Activated T-helper 1 cell treated with anti-CD3 and anti-CD28 coated beads, Interleukin-2, amount 50 U/mL, for 16 hours (primary cell): ENCODE data around the gene TCF12.
"Not testable (repeated sequence)": the region's sequence is repeated elsewhere in the genome, so short reads cannot be mapped to it uniquely, and the experiment has no call there.

ENCODE experiments used
- DNase-seq, 2 donors: peaks; one replicate each; pipeline ENCODE4 v3.0.0-alpha.2; 2020; ENCODE audit warnings: low read depth in 1 of 2, low spot score in 1 of 2

The TCF12 gene

GRCh38 chr15:57090496-57090859, 172.0 kb downstream of the TCF12 start:
- DNase-seq, result no peak

- DNase-seq, result no peak
Measured at GRCh38 chr15:57091636-57092035, 173.2 kb downstream of the TCF12 start.

- DNase-seq, result no peak
Measured at GRCh38 chr15:57092252-57092651, 173.8 kb downstream of the TCF12 start.

- no peak for DNase-seq
Measured at GRCh38 chr15:57094321-57095257, 176.1 kb downstream of the TCF12 start.

GRCh38 chr15:57095896-57096295, 177.5 kb downstream of the TCF12 start:
- no peak for DNase-seq

GRCh38 chr15:57097246-57097645, 178.8 kb downstream of the TCF12 start:
- no peak for DNase-seq

GRCh38 chr15:57097919-57098543, 179.6 kb downstream of the TCF12 start:
- DNase-seq, result not testable (repeated sequence)

GRCh38 chr15:57098896-57099295, 180.5 kb downstream of the TCF12 start:
- DNase-seq, result no peak

GRCh38 chr15:57100136-57100539, 181.7 kb downstream of the TCF12 start:
- no peak for DNase-seq

GRCh38 chr15:57102858-57103257, 184.4 kb downstream of the TCF12 start:
- DNase-seq, result no peak

GRCh38 chr15:57108296-57108695, 189.9 kb downstream of the TCF12 start:
- no peak for DNase-seq

GRCh38 chr15:57109005-57109404, 190.6 kb downstream of the TCF12 start:
- no peak for DNase-seq

GRCh38 chr15:57111002-57111401, 192.6 kb downstream of the TCF12 start:
- no peak for DNase-seq

- DNase-seq, result no peak
Measured at GRCh38 chr15:57112178-57112577, 193.7 kb downstream of the TCF12 start.

GRCh38 chr15:57114070-57114469, 195.6 kb downstream of the TCF12 start:
- DNase-seq, result no peak

GRCh38 chr15:57118013-57118799, 199.8 kb downstream of the TCF12 start:
- no peak for DNase-seq

- no peak for DNase-seq
Measured at GRCh38 chr15:57122080-57122840, 203.8 kb downstream of the TCF12 start.

GRCh38 chr15:57124036-57124435, 205.6 kb downstream of the TCF12 start:
- no peak for DNase-seq

GRCh38 chr15:57129064-57129463, 210.6 kb downstream of the TCF12 start:
- no peak for DNase-seq

GRCh38 chr15:57130956-57131355, 212.5 kb downstream of the TCF12 start:
- no peak for DNase-seq
